ENCODE measurements around the gene EIF2S2.

The EIF2S2 gene

DNA sequence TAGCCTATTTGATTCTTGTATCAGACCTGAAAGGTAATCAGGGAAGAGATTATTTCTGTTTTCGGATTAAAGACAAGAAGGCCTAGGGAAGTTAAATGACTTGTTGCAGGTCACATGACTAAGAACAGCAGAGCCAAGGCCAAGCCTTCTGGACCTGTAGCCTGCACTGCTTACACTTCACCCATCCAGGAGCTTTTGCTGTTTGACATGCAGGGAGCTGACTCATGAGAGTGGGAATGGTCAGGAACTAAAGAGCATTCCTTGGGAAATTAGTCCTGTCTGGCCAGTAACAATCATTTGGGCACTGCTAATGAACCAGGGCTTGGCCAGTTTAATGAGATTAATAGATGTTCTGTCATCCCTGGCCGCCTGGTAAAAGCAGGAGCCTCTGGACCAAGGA lies 46.8 kb downstream of the EIF2S2 start:
- Histone ChIP-seq H3K27me3 (ENCODE audit: insufficient read depth, poor library complexity, severe bottlenecking) (no peaks in the 10 kb centered on the region), H3K4me3 (replicated peaks; ENCODE audit: insufficient read depth, low read length) (no peak overlapping the region), H3K27ac (replicated peaks) (no peak overlapping the region)
- no peak for DNase-seq (ENCODE audit: low read depth in 1 of 2, low spot score in 1 of 2)
- TF ChIP-seq GABPA (IDR thresholded peaks at IDR 0.05; ENCODE audit: low read depth): no peak
- no peak for TF ChIP-seq SPI1 (IDR thresholded peaks at IDR 0.05; ENCODE audit: borderline replicate concordance, low read depth)
- TF ChIP-seq POLR2AphosphoS5 (IDR thresholded peaks at IDR 0.05; ENCODE audit: low read depth): no peak
- TF ChIP-seq, protein P1, sequence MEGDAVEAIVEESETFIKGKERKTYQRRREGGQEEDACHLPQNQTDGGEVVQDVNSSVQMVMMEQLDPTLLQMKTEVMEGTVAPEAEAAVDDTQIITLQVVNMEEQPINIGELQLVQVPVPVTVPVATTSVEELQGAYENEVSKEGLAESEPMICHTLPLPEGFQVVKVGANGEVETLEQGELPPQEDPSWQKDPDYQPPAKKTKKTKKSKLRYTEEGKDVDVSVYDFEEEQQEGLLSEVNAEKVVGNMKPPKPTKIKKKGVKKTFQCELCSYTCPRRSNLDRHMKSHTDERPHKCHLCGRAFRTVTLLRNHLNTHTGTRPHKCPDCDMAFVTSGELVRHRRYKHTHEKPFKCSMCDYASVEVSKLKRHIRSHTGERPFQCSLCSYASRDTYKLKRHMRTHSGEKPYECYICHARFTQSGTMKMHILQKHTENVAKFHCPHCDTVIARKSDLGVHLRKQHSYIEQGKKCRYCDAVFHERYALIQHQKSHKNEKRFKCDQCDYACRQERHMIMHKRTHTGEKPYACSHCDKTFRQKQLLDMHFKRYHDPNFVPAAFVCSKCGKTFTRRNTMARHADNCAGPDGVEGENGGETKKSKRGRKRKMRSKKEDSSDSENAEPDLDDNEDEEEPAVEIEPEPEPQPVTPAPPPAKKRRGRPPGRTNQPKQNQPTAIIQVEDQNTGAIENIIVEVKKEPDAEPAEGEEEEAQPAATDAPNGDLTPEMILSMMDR (IDR thresholded peaks at IDR 0.05; ENCODE audit: insufficient read depth, low read length): no peak
- TF ChIP-seq, protein P2, sequence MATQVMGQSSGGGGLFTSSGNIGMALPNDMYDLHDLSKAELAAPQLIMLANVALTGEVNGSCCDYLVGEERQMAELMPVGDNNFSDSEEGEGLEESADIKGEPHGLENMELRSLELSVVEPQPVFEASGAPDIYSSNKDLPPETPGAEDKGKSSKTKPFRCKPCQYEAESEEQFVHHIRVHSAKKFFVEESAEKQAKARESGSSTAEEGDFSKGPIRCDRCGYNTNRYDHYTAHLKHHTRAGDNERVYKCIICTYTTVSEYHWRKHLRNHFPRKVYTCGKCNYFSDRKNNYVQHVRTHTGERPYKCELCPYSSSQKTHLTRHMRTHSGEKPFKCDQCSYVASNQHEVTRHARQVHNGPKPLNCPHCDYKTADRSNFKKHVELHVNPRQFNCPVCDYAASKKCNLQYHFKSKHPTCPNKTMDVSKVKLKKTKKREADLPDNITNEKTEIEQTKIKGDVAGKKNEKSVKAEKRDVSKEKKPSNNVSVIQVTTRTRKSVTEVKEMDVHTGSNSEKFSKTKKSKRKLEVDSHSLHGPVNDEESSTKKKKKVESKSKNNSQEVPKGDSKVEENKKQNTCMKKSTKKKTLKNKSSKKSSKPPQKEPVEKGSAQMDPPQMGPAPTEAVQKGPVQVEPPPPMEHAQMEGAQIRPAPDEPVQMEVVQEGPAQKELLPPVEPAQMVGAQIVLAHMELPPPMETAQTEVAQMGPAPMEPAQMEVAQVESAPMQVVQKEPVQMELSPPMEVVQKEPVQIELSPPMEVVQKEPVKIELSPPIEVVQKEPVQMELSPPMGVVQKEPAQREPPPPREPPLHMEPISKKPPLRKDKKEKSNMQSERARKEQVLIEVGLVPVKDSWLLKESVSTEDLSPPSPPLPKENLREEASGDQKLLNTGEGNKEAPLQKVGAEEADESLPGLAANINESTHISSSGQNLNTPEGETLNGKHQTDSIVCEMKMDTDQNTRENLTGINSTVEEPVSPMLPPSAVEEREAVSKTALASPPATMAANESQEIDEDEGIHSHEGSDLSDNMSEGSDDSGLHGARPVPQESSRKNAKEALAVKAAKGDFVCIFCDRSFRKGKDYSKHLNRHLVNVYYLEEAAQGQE (IDR thresholded peaks at IDR 0.05; ENCODE audit: insufficient replicate concordance, low read depth): no peak

DNA sequence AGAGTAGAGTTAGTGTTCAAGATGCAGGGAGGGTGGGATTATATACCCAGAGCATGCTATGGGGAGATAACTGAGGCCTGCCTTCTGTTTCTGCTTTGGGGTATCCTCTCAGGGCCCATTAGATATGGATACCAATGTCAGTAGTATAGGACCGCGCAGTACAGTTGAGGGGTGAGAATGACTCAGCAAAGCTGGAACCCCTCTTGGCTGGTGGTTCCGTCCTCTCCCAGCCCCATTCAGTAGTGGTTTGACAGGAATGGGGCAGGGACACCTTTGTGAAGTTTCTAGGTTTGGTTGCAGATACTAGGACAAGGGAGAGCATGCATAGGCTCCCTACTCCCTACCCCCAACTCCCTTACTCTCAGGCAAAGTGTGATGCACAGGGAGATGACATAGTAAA lies 47.8 kb downstream of the EIF2S2 start:
- no peak for DNase-seq (ENCODE audit: low read depth in 1 of 2, low spot score in 1 of 2)
- Histone ChIP-seq H3K4me3 (replicated peaks; ENCODE audit: insufficient read depth, low read length) (no peak overlapping the region), H3K27ac (replicated peaks) (no peak overlapping the region), H3K27me3 (ENCODE audit: insufficient read depth, poor library complexity, severe bottlenecking) (no peaks in the 10 kb centered on the region)
- no peak for TF ChIP-seq SPI1 (IDR thresholded peaks at IDR 0.05; ENCODE audit: borderline replicate concordance, low read depth)
- TF ChIP-seq, protein P2 (IDR thresholded peaks at IDR 0.05; ENCODE audit: insufficient replicate concordance, low read depth): no peak
- no peak for TF ChIP-seq GABPA (IDR thresholded peaks at IDR 0.05; ENCODE audit: low read depth)
- TF ChIP-seq, protein P1 (IDR thresholded peaks at IDR 0.05; ENCODE audit: insufficient read depth, low read length): no peak
- TF ChIP-seq POLR2AphosphoS5 (IDR thresholded peaks at IDR 0.05; ENCODE audit: low read depth): no peak

DNA sequence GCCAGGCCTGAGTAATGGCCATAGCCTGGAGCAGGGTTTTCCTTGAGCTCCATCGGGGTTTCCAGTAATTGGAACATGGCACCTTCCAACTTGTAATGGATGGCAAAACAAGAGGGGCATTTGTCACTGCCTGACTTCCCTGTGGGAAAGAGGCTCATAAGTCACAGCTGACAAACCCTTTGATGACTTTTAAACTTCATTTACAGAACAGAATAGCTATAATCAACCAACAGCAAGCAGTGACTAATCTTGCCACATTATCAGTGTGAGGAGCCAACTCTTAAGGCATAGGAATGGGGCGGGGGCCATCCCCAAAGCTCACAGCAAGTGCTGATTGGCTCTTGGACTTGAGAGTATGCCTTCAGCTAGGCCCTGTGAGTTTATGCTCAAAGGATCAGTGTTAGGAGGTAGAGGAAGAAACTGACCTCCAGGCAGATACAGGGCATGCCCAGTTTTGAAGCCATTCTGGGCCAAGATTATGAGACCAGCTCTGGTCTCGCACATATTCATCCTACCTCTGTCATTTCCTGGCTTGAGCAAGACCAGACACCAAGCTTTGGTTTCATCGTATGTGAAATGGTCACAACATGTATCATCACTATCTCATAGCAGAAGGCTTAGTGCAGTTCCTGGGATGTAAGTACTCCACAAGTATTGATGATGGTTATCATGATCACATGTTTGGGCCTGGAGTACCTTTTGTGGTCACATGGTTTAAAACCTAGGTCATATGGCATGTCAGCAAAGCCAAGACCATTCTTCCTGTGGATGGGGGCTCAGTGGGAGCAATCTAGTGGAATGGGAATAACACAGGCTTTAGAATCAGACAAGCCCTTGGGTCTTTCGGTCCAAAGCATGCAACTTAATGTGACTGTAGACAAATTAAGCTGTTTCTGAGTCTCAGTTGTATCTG lies 49.2 kb downstream of the EIF2S2 start:
- no peak for DNase-seq (ENCODE audit: low read depth in 1 of 2, low spot score in 1 of 2)
- no peak overlapping the region for H3K4me3 ChIP-seq (replicated peaks; ENCODE audit: insufficient read depth, low read length)

More for the DNA sequence above, 49.2 kb downstream of the EIF2S2 start:
- H3K27ac ChIP-seq (replicated peaks): no peak overlapping the region
- H3K27me3 ChIP-seq (ENCODE audit: insufficient read depth, poor library complexity, severe bottlenecking): no peaks in the 10 kb centered on the region
- TF ChIP-seq, protein P2 (IDR thresholded peaks at IDR 0.05; ENCODE audit: insufficient replicate concordance, low read depth): no peak
- TF ChIP-seq POLR2AphosphoS5 (IDR thresholded peaks at IDR 0.05; ENCODE audit: low read depth) (no peak), SPI1 (IDR thresholded peaks at IDR 0.05; ENCODE audit: borderline replicate concordance, low read depth) (no peak), GABPA (IDR thresholded peaks at IDR 0.05; ENCODE audit: low read depth) (no peak)
- TF ChIP-seq, protein P1 (IDR thresholded peaks at IDR 0.05; ENCODE audit: insufficient read depth, low read length): no peak
